K562 (cell line): Measurements from ENCODE around the gene ST3GAL3. TPM values are rescaled to one million over a fixed set of nuclear protein-coding genes. Genes with fewer than 3 reads are reported as not detected.

Source experiments
- ADNP ChIP-seq: fragments of 200-800 bp; sonication (Bioruptor generic); IDR thresholded peaks from 2 replicates; pipeline ENCODE4 v1.6.1; 2016; ENCODE audit warnings: missing genetic modification characterization, missing compliant biosample characterization
- BCL6 ChIP-seq: fragments of 250-450 bp; sonication (Bioruptor Pico); IDR thresholded peaks from 2 replicates; pipeline ENCODE4 v1.4.0; 2020
- CXXC5 ChIP-seq: fragments of 250-450 bp; sonication (Bioruptor Pico); IDR thresholded peaks from 2 replicates; pipeline ENCODE4 v1.8.0; 2022; ENCODE audit warnings: inconsistent platforms, mild to moderate bottlenecking, moderate library complexity
- DNMT1 ChIP-seq: fragments of 450-650 bp; IDR thresholded peaks from 2 replicates; pipeline ENCODE4 v1.6.1; 2016; ENCODE audit warnings: antibody characterized with exemption, mild to moderate bottlenecking
- IFI16 ChIP-seq: fragments of 250-450 bp; sonication (Bioruptor Pico); IDR thresholded peaks from 2 replicates; pipeline ENCODE4 v2.1.2; 2022; ENCODE audit warnings: mild to moderate bottlenecking, inconsistent platforms
- NR4A1 ChIP-seq, 2 experiments: fragments of 250-450 bp in 1 of 2; fragments of 450-650 bp in 1 of 2; sonication (Bioruptor Pico) in 1 of 2; IDR thresholded peaks; 2 replicates each; pipeline versions ENCODE4 v1.4.0 to v1.6.1; 2016 to 2020; ENCODE audit warnings: mild to moderate bottlenecking in 2 of 2, missing compliant biosample characterization in 1 of 2, missing genetic modification characterization in 1 of 2, moderate library complexity in 1 of 2
- RBM34 ChIP-seq: fragments of 200-400 bp; formaldehyde crosslinking; IDR thresholded peaks from 2 replicates; pipeline ENCODE4 v1.6.1; 2018; ENCODE audit warnings: low read length, borderline replicate concordance; ENCODE audit not compliant: insufficient read depth
- RFX1 ChIP-seq: fragments of 450-650 bp; IDR thresholded peaks from 2 replicates; pipeline ENCODE4 v1.6.1; 2016; ENCODE audit warnings: mild to moderate bottlenecking, moderate library complexity
- SIRT6 ChIP-seq: IDR thresholded peaks from one replicate; pipeline ENCODE4 v1.6.1; 2012; ENCODE audit warnings: low read depth, mild to moderate bottlenecking, control low read depth, inconsistent platforms, low read length, moderate library complexity
- TARDBP ChIP-seq: fragments of 450-650 bp; IDR thresholded peaks from 2 replicates; pipeline ENCODE4 v1.6.1; 2016
- VEZF1 ChIP-seq: fragments of 200-800 bp; sonication (Bioruptor generic); IDR thresholded peaks from 2 replicates; pipeline ENCODE4 v1.6.1; 2017; ENCODE audit warnings: missing genetic modification characterization, missing compliant biosample characterization
- XRCC4 ChIP-seq: IDR thresholded peaks from one replicate; pipeline ENCODE4 v1.6.1; 2011; ENCODE audit not compliant: insufficient read depth, insufficient read length; ENCODE audit errors: extremely low read depth
- ZBTB8A ChIP-seq: fragments of 450-650 bp; IDR thresholded peaks from 2 replicates; pipeline ENCODE4 v1.6.1; 2018; ENCODE audit warnings: mild to moderate bottlenecking, moderate library complexity; ENCODE audit not compliant: partially characterized antibody
- ZMIZ1 ChIP-seq, 2 experiments: fragments of 150-350 bp in 1 of 2; IDR thresholded peaks; 2 replicates each; pipeline ENCODE4 v1.6.1; 2012 to 2016; ENCODE audit warnings: low read depth in 2 of 2, low read length in 2 of 2, mild to moderate bottlenecking in 1 of 2, moderate library complexity in 1 of 2
- ZNF3 ChIP-seq: fragments of 250-450 bp; sonication (Bioruptor Pico); IDR thresholded peaks from 2 replicates; pipeline ENCODE4 v1.5.0; 2021; ENCODE audit warnings: mild to moderate bottlenecking, moderate library complexity
- ZNF347 ChIP-seq: fragments of 450-650 bp; formaldehyde crosslinking; IDR thresholded peaks from 2 replicates; pipeline ENCODE4 v1.4.0; 2020; ENCODE audit warnings: low read depth, mild to moderate bottlenecking, moderate library complexity
- ZNF436 ChIP-seq: fragments of 250-450, 450-650 bp; sonication (Bioruptor Pico); formaldehyde crosslinking; IDR thresholded peaks from 2 replicates; pipeline ENCODE4 v1.7.0; 2020; ENCODE audit warnings: mild to moderate bottlenecking
- ZNF583 ChIP-seq: fragments of 250-450 bp; sonication (Bioruptor Pico); IDR thresholded peaks from 2 replicates; pipeline ENCODE4 v1.4.0; 2020
- polyA plus RNA-seq, 8 experiments: library from polyadenylated mRNA; depleted of rRNA in 4 of 8; stranded (reverse) in 5 of 8; unstranded in 3 of 8; fragments of >200 nt; fragmentation: Nextera tagmentation in 2 of 8; fragmentation: Illumina TruSeq in 1 of 8; extraction: Ambion mirVana in 2 of 8; extraction: Trizol in 1 of 8; gene quantifications; 2 replicates each; pipeline versions ENCODE4 v1.2.1 to v1.2.3, GENCODE V29; 2011 to 2014; ENCODE audit warnings: inconsistent platforms in 1 of 8, missing spikeins in 1 of 8
- total RNA-seq, 7 experiments: library from RNA; depleted of rRNA in 6 of 7; stranded (reverse); fragments of >200 nt in 6 of 7; fragmentation: Illumina TruSeq in 2 of 7; extraction: Trizol in 2 of 7; gene quantifications; 2 replicates each; pipeline versions ENCODE4 v1.2.1 to v1.2.3, GENCODE V29; 2011 to 2021; ENCODE audit warnings: low replicate concordance in 1 of 7
- TF ChIP-seq, protein P1 (sequence below), 2 experiments: IDR thresholded peaks; 2 replicates each; pipeline ENCODE4 v1.6.1; 2011; ENCODE audit warnings: borderline replicate concordance in 1 of 2, control low read depth in 1 of 2, low read depth in 1 of 2, low read length in 1 of 2, mild to moderate bottlenecking in 1 of 2, mixed read lengths in 1 of 2, moderate library complexity in 1 of 2; ENCODE audit not compliant: insufficient read depth in 1 of 2, insufficient read length in 1 of 2, poor library complexity in 1 of 2, severe bottlenecking in 1 of 2; ENCODE audit errors: extremely low read depth in 1 of 2

ST3GAL3 gene
- total and polyA plus RNA-seq, 9 of the 15 experiments (the other 6 are each of a cell fraction or from before 2014, with no cell fraction given) = 1.2 to 18.9 (median 11.0) TPM

GRCh38 chr1:43946236-43947060, 239.1 kb downstream of the ST3GAL3 start, which contains the start of gene IPO13 (continued):
- TF ChIP-seq CXXC5 (CRISPR knock-in tag) (peak; percentile 98), BCL6 (CRISPR knock-in tag) (peak; percentile 13; the same call in 1 of the 2 replicates), ZNF436 (CRISPR knock-in tag) (no peak), TARDBP (peak; percentile 95), NR4A1 (CRISPR knock-in tag; IDR thresholded peaks at IDR 0.05) (no peak), NR4A1 (tag; IDR thresholded peaks at IDR 0.05) (peak; percentile 91), ZMIZ1 (IDR thresholded peaks at IDR 0.05; ENCODE audit: low read depth in 2 of 2, low read length in 2 of 2) (peak in 1 of 2 experiments; percentile 16; a peak in 1 of 4 replicates), RFX1 (no peak), SIRT6 (no peak), XRCC4 (no peak), DNMT1 (no peak), ZNF347 (CRISPR knock-in tag) (no peak), ZBTB8A (no peak), IFI16 (CRISPR knock-in tag) (no peak), ADNP (tag) (no peak; the same call in 1 of the 2 replicates), ZNF583 (CRISPR knock-in tag) (no peak), ZNF3 (CRISPR knock-in tag) (no peak), RBM34 (peak; percentile 84; the same call in 1 of the 2 replicates), VEZF1 (CRISPR knock-in tag) (peak; percentile 93)
- TF ChIP-seq, protein P1, sequence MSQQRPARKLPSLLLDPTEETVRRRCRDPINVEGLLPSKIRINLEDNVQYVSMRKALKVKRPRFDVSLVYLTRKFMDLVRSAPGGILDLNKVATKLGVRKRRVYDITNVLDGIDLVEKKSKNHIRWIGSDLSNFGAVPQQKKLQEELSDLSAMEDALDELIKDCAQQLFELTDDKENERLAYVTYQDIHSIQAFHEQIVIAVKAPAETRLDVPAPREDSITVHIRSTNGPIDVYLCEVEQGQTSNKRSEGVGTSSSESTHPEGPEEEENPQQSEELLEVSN (IDR thresholded peaks at IDR 0.05; ENCODE audit: borderline replicate concordance in 1 of 2, extremely low read depth in 1 of 2, insufficient read depth in 1 of 2, insufficient read length in 1 of 2, low read depth in 1 of 2, low read length in 1 of 2, poor library complexity in 1 of 2, severe bottlenecking in 1 of 2) = peak; percentile 87 to 90
